CD4-positive, alpha-beta T cell treated with Interleukin-15 for 4 hours (primary cell): ENCODE data around the gene CELF1.
A peak's percentile ranks its signal among the peaks of the same experiment; 100 is the strongest.

Experiments used
- DNase-seq: peaks from one replicate; pipeline ENCODE4 v3.0.0-alpha.2; 2020; ENCODE audit warnings: low spot score

Gene CELF1

GRCh38 chr11:47485107-47485506, 67.8 kb downstream of the CELF1 start:
- no peak for DNase-seq

GRCh38 chr11:47483457-47483856, 69.5 kb downstream of the CELF1 start:
- no peak for DNase-seq

GRCh38 chr11:47480762-47481161, 72.2 kb downstream of the CELF1 start:
- no peak for DNase-seq

GRCh38 chr11:47478651-47479329, 74.1 kb downstream of the CELF1 start:
- no peak for DNase-seq

- no peak for DNase-seq
These were observed 75.2 kb downstream of the CELF1 start for GRCh38 chr11:47477753-47478152.

GRCh38 chr11:47477323-47477722, 75.6 kb downstream of the CELF1 start:
- no peak for DNase-seq

GRCh38 chr11:47470671-47471070, 82.3 kb downstream of the CELF1 start:
- DNase-seq = no peak

GRCh38 chr11:47469361-47470179, 83.4 kb downstream of the CELF1 start:
- DNase-seq = no peak

- DNase-seq = no peak
These were observed 84.2 kb downstream of the CELF1 start for GRCh38 chr11:47468598-47469214.

GRCh38 chr11:47467357-47467756, 85.6 kb downstream of the CELF1 start:
- DNase-seq = no peak

GRCh38 chr11:47466701-47467250, 86.2 kb downstream of the CELF1 start:
- DNase-seq = no peak

- DNase-seq = no peak
These were observed 86.7 kb downstream of the CELF1 start for GRCh38 chr11:47466201-47466600.

- DNase-seq = no peak
These were observed 88.4 kb downstream of the CELF1 start for GRCh38 chr11:47464483-47464882.

- DNase-seq = no peak
These were observed 91.1 kb downstream of the CELF1 start for GRCh38 chr11:47461876-47462275.

- no peak for DNase-seq
These were observed 92.2 kb downstream of the CELF1 start for GRCh38 chr11:47460571-47461235.

GRCh38 chr11:47454258-47454671, 98.7 kb downstream of the CELF1 start:
- peak; percentile 72 for DNase-seq

GRCh38 chr11:47453365-47453764, 99.6 kb downstream of the CELF1 start:
- DNase-seq = no peak

- no peak for DNase-seq
These were observed 100.9 kb downstream of the CELF1 start for GRCh38 chr11:47451990-47452389.

- DNase-seq = no peak
These were observed 101.5 kb downstream of the CELF1 start for GRCh38 chr11:47451436-47451835.

- no peak for DNase-seq
These were observed 103.4 kb downstream of the CELF1 start for GRCh38 chr11:47449541-47449940.

GRCh38 chr11:47448566-47449427, 104.1 kb downstream of the CELF1 start, which contains the start of gene RAPSN:
TSS of gene RAPSN (minus strand) at chr11:47449136. CDS start at chr11:47448964, 172 bp downstream.
- DNase-seq = no peak
